ENCODE measurements around the gene MAML3.

DNA sequence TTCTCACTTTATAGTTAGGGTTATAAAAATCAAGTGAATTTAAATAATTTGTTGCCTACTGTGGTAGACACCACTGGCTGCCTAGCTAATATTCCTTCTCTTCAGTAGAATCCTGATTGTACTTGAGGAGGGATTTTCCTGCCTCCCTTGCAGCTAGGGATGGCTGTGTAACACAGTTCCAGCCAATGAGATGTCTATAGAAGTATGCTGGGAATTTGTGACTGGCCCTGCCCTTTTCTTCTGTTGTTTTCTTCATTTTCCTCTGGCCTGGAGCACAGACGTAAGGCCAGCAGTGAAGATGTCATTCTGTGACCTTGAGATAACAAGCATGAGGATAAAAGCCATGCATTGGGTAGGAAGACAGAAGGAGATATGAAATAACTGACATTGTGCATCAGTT is 343.3 kb downstream of the MAML3 start:
- TF ChIP-seq, protein P1, sequence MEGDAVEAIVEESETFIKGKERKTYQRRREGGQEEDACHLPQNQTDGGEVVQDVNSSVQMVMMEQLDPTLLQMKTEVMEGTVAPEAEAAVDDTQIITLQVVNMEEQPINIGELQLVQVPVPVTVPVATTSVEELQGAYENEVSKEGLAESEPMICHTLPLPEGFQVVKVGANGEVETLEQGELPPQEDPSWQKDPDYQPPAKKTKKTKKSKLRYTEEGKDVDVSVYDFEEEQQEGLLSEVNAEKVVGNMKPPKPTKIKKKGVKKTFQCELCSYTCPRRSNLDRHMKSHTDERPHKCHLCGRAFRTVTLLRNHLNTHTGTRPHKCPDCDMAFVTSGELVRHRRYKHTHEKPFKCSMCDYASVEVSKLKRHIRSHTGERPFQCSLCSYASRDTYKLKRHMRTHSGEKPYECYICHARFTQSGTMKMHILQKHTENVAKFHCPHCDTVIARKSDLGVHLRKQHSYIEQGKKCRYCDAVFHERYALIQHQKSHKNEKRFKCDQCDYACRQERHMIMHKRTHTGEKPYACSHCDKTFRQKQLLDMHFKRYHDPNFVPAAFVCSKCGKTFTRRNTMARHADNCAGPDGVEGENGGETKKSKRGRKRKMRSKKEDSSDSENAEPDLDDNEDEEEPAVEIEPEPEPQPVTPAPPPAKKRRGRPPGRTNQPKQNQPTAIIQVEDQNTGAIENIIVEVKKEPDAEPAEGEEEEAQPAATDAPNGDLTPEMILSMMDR (IDR thresholded peaks at IDR 0.05; ENCODE audit: low read length) = no peak
- no peak for TF ChIP-seq EZH2 (IDR thresholded peaks at IDR 0.05; ENCODE audit: borderline replicate concordance, low read length)
